T-helper 2 cell (primary cell): ENCODE results near the gene STEAP2.

Experiments used
- DNase-seq, 5 experiments: peaks; one replicate each; pipeline versions ENCODE4 v3.0.0 to v3.0.0-alpha.2; 2012 to 2022

The STEAP2 gene

DNA sequence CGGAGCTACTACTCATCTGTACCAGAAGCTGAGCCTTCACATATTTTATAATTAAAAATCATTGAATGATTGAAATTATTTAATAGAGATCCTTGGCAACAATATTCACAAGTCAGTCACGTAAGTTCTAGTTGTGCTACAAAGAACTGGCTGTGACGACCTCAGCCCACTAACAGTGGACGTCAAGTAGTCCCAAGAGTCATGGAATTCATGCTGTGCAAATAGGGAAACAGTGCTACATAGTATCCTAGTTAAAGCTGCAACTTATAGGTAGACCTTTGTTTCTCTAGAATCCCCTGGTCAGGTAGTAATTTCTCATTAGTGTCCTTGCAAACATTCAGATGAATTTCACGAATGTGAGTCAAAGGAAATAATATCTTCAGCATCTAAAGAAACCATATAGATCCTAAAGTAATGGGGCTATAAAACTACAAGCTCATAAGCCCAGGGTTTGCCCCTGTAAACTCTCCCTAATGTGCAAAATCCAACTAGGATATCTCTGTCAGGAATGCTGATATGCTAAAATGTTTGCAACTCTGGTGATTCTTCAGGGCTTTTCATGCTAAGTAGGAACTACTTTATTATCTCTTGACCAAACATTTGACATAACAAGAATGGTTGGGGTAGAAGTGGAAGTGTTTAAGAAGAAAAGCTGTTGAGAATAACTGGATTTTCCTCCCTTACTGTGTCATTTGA lies 64.6 kb downstream of the STEAP2 start:
- no peak for DNase-seq
